ENCODE data around the gene SEC63.

- no peak for TF ChIP-seq CTCF (IDR thresholded peaks at IDR 0.05)
- no peak for TF ChIP-seq POLR2A (IDR thresholded peaks at IDR 0.05)
- no peak for TF ChIP-seq POLR2AphosphoS5 (IDR thresholded peaks at IDR 0.05)
- TF ChIP-seq EP300 (IDR thresholded peaks at IDR 0.05): no peak
Measured at GRCh38 chr6:107877968-107878367, 80.0 kb downstream of the SEC63 start.

Data from stomach (tissue), 4 donors.